Inferior parietal cortex (tissue), 1 donor: ENCODE results near the gene NOTUM.
A peak's percentile ranks its signal among the peaks of the same experiment; 100 is the strongest.

Experiments used
- DNase-seq: peaks from one replicate; pipeline ENCODE4 v3.0.0-alpha.2; 2016; ENCODE audit errors: extremely low spot score

Gene NOTUM

DNA sequence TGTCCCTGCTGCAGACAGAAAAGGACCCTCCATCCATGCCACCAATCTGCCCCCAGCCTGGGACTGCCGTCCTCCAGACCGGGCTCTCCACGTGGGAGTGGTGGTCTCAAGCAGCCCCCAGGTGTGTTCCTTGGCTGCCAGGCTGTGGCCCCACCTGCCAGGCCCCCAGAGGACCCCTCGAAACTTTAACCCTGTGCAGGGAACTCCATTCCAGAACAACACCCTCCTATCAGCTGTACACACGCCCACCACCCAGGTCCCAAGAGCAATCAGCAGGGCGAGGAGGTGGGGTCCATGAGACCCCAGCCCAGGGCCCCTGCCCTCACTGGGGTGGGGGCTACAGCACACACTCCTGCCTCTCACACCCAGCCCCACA lies 25.3 kb downstream of the NOTUM start:
- no peak for DNase-seq

DNA sequence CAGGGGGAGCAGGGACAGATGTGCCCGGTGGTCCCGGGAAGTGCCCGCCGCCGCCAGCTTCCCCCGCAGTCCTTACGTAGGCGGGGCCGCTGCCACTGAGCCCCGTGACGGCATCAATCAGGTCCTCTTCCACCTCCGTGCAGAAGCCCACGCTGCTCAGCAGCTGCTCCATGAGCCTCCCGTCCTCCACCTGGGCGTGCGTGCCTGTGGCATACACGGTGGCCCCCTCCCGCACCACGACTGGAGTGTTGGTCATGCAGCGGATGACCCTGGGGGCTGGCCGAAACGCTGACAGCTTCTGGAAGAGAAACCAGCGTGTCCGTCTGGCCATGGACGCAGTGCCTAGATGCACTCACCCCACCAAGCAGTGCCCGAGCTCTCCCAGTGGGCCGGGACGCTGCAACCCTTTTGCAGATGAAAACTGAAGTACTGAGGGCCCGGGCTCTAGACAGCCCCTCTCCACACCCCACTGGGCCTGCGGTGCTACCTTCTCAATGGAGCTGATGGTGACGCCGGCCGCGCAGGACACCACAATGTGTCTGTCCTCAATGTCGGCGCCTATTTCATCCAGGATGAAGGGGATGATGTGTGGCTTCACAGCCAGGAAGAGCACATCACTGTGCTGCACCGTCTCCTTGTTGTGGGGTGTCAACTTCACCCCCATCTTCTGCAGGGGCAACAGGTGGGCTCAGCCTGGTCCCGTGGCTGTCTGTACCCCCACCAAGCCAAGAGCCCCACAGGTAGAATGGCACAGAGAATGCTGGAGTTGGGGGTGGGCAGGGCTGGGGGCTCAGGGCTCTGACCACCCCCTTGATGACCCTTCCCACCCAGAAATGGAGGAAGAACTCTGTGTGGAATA lies 25.9 kb downstream of the NOTUM start:
- DNase-seq = no peak

DNA sequence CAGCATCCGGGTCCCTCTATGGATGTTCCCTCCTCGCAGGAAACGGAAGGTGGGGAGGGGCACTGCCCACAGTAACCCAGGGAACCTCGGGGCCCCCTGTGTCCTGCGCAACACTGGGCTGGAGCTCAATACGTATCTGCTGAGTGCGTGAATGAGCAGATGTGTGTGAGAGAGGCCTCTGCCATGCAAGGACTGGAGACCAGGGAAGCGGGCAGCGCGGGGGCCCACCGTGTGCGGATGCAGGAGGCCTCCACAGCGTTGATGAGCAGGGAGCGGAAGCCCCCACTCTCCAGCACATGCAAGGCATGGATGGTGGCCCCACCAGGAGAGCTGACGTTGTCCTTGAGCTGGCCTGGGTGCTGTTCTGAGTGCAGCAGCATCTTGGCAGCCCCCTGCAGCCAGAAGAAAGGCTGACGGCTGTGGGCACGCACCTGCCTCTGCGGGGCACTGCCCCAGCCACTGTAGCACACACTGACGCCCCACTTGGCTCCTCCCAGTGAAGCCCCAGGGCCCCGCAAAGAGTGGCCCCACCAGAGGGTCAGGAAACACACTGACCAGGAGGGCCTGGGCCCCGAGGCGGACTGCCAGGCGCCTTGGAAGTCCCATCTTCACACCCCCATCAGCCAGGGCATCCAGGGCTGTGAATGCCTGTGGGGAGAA lies 26.8 kb downstream of the NOTUM start:
- DNase-seq = no peak

DNA sequence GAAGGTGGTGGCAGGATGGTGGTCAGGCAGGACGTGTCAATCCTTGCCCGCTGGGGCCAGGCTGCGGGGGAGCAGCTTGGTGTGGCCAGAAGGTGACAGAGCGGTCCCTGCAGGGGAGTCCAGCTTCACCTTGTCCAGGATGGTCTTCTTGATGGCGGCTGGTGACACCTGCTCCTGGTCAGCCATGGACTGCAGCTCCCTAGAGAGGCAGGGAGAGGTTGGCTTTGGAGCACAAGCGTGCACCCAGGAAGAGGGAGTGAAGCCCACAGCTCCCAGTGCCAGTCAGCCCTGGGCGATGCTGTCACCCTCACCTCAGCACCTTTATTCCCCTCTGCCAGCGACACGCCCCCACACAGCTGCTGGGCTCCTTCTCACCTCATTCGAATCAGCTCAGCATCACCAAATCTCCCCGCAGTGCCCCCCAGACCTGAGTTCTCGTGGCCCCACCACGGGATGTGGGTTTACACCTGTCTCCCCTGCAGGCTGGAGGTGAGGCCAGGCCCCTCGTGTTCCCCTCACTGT lies 27.7 kb downstream of the NOTUM start:
- no peak for DNase-seq

DNA sequence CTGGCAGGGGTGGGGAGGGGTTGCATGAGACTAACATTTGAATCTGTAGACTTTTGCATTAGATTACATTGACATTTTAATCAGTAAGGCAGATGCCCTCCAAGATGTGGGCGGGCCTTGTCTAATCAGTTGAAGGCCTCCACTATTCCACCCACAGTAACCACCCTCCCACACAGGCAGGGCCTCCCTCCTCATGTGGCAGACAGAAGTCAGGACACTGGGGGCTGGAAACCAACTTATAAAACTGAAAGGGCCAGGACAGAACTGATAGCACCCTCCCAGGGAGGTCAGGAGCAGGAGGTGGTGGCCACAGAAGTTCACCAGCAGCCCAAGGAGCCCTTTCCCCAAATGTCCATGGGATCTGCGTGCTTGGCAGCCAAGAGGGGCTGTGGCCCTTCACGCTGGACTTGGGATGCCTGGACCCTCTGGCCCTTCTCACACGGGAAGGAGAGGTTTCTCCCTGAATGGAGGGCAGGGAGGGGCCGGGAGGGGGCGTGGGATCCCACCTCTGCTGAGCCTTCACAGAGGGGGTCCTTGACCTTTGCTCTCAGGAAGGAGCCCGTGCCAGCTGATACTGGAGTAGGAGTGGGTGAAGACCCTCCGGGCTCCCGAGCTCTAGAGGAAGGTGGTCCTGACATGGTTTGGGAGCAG lies 28.5 kb downstream of the NOTUM start:
- DNase-seq = no peak

DNA sequence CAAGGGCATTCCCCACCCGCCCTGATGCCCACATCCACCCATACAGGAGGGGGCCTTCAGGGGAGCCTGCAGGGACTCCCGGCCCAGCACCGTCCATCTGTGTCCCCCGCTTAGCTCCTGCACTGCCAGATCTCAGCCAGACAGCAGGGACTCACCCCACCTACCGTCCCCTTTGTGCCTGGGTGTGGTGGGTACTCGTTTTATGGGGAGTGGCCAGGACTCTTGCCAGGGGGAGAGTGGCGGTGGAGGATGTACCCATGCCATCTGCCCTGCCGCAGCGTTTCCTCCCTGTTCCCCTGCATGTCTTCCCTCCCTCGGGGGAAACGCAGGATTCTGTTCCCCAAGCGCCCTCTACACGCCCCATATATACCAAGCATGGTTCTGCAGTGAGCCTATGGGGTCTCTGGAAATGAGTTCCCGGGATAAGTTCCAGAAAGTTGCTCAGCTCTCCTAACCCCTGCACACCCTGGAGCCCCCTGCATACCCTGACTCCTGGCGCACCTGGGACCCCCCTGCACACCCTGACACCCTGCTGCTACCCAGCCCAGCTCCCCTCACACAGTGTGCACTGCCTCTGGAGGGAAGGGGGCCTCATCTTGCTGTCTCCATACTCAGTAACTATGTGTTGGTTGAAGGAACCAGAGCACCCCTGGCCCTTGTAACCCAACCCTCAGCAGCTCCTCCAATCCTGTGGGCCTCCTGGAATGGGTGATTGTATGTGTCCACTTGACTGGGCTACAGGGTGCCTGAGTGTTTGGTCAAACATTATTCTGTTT lies 29.2 kb downstream of the NOTUM start:
- DNase-seq = no peak

DNA sequence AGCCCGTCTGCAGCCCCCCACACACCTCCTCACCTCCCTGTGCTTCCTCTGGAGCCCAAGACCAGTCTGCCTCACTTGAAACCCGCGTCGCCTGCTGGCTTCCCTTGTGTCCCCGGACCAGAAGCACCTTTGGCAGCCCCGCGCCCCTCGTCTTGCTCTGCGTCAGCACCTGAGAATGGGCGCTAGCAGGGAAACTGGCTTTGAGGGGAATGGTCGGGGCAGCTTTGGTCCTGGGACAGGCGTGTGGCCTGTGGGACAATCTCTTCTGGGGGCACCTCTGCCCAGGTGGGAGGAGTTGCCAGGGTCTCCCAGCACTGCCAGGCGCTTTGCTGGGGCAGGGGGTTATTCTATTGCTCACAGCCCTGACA lies 29.8 kb downstream of the NOTUM start:
- DNase-seq = no peak

DNA sequence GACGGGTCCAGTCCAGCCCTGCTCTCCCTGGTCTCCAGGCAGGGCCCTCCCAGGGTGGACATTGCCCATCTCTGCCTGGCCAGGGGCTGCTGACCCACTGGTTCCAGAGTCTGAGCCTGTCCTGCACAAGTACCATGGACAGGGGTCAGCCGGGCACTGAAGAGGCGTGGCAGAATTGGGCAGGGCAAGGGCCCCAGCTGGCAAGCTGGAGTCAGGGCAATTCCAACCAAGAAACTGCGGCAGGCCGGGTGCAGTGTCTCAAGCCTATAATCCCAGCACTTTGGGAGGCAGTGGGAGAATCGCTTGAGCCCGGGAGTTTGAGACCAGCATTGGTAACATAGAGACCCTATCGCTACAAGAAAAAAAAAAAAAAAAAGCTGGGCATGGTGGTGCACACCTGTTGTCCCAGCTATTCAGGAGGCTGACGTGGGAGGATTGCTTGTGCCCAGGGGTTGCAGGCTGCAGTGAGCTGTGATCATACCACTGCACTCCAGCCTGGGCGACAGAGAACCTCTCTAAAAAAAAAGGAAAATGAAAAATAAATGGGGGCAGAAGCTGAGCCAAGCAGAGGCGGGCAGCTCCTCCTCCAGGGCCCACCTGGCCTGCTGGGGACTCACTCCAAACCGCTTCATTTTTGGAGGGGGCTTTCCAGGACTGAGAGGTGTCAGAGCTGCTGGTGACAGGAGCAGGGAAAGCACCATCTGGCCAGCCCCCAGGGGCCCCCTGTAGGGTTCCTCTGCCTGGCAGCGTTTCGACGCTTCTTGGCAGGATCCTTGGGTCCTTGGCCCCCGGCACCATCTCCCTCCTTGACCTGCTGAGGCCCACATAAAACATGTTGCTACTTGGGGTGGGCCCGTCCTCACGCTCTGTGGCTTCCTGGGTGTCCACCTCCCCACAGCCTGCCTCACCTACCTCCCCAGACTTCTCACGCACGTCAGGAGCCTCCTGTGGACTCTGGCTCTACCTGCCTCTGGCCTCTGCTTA lies 30.6 kb downstream of the NOTUM start:
- no peak for DNase-seq

DNA sequence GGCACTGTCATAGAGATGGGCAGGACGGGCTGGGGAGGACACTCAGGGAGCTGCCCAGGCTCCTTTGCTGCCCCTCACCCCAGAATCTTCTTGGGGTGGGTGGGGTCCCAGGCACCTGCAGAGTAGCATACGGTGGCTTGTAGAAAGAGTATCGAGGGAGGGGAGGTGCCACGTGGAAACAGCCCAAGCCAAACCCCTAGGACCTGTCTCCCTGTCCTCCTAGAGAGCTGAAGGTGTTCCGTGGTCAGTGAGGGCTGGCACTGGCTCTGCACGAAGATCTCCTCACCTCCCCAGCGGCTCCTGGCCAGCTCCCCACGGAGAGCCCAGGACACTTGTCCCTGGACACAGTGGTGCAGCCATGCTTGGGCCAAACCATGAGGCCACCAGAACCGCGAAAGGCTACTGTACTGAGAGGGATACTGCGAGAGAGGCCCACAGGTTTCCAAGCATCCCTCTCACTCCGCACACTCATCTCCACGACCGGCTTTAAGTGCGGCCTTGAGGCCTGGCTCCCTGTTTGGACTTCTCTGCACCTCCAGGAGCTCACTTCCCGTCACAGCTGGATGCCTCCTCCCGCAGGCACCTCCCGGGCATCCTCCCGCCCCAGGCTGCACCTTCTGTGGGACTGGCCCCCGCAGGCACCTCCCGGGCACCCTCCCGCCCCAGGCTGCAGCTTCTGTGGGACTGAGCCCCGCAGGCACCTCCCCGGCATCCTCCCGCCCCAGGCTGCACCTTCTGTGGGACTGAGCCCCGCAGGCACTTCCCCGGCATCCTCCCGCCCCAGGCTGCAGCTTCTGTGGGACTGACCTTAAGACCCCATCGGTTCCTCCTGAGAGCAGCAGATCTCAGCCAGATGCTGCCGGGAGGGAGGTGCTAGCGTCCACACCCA lies 31.5 kb downstream of the NOTUM start:
- DNase-seq = no peak

DNA sequence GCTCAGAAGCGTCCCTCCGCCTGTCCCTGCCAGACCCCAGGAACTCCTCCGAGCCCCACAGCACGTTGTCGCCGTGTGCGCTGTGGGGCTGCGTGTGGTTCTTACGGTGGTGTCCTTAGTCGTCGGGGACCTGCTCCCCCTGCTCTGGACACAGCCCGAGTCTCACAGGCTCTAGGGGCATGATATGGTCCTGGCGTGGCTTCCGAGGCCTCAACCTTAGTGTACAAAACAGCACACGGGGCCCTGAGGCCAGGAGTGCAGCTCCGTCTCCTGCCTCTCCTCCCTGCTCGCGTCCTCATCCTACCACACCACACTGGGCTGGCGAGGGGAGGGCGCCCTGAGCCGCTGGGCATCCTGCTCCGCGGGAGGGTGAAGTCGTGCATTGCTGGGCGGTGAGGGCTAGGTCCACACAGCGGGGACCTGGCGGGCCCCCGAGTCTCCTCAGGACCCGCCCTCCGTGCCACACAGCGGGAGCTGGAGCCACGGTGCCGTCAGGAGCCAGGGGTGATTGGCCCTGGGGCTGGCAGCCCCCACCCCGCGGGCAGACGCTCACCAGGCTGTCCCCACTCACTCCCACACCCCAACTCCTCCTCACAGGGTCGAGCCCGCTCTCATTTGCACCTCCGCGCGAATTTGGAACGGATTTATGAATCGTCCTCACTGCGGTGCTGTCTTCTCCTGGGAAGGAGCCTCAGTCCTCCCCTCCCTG lies 32.3 kb downstream of the NOTUM start:
- no peak for DNase-seq

DNA sequence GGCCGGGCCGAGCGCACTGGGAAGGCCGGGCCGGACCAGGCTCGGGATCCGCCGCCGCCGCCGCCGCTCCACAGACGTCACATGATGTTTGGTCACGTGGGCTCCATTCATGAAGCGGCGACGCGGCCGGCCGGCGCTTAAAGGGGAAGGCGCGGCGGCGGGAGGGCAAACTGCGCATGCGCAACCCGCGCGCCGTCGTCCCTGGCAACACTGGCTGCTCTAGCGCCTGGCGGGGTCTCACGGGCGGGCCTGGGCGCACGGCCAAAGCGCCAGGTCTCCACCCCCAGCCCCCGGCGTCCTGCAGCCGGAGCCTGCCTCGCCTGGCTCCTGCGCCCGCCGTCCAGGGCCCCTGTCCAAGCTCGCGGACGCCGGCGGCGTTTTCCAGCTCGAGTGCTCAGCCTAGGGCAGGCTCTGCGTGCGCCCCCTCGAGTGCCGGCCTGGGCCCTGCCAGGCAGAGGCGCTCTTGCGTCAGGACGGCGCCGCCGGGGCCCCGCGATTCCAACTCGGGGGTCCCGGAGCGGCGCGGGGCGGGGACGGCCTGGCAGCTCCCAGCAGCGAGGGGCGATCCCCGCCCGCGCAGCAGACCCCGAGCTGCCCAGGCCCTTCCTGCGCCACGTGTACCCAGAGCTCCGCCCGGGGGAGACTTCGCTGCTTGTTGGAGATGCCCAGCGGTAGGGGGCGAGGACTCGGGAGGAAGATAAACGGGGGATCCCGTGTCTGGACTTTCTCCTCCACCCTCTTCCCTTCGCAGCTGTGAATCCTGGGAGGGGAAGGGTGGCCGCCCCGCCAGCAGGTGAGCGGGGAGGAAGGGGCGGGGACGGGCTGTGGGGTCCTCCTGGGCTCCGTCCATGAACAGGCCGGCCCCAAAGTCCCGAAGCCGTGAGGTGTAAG lies 33.1 kb downstream of the NOTUM start, which contains the start of gene MAFG:
Gene MAFG (minus strand): TSS at position 83 of the 891 bp plus-strand sequence. CDS start 4,550 bp downstream, outside the sequence.
- DNase-seq = peak; percentile 96

DNA sequence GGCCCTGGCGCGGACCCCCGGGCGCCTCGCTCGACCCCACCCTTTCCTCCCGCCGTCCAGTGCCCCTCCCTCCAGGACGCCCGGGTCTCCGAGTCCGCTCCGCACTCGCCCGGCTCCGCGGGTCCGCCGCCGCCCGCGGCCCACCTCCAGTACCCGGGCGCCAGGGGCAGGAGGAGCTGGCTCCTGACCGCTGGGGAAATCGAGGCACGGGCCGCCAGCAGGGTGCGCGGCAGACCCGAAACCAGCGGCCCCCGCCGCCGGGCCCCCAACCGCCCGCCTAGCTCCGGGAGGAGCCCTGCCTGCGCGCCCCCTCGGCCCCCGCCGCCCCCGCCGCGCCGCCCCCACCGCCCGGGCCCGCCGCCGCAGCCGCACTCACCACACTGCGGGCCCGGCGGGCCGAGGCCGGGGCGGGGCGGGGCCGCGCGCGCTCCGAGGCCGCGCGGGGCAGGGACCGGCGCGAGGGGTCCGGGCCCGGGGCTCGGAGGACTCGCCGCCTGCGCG lies 33.8 kb downstream of the NOTUM start:
- no peak for DNase-seq

DNA sequence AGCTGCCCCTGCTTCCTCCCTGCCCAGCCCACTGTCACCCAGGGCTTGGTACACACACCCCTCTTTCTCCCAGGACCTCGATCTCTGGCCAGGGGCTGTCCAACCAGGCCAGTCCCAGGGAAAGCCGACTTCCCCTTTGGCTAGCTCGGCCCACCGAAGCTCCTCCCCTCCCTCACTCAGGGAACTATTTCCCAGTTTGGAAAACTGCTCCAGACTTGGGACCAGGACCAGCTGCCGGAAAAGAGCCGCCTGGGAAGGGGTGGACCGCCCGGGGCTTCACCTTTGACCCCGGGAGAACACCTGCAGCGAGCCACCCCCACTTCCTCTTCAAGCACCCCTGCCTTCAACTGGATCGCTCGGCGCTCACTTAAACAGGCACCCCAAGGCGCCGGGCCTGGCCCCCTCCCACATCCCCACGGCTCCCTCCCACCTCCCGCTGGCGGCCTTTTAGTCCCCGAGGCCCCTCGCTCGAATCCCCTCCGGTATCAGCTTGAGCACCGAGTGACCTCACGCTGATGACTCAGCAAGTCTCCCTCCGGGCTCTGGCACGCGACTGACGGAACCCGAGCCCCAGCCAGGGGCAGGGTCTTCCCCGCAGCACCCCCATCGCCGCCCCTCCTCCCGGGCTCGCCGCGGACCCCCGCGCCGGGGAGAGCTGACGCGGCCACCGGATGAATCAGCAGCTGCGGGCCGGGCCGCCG lies 34.4 kb downstream of the NOTUM start:
- no peak for DNase-seq

DNA sequence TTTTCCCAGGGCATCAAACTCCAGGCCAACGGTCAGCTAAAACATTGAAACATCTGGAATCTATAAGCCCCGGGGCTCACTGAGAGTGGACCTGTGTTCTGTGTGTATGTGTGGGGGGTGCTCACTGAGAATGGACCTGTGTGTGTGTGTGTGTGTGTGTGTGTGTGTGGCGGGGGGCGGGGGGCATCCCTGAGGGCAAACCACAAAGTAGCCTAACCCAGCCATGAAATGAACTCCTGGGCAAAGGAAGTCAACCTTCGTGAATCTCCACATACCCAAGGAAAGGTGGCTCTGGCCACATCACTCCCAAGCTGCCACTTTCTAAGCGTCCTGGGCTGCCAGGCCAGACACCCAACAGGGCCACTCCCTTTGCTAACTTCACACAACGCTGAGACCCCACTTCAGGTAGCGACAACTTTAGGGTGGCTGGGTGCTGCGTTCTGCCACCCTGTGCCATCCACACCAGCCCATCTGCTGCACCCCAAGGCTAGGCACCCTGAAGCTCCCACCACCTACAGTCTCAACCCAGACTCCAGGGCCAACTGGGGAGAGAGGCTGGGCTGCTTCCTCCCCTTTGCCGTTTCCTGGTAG lies 35.0 kb downstream of the NOTUM start:
- no peak for DNase-seq

DNA sequence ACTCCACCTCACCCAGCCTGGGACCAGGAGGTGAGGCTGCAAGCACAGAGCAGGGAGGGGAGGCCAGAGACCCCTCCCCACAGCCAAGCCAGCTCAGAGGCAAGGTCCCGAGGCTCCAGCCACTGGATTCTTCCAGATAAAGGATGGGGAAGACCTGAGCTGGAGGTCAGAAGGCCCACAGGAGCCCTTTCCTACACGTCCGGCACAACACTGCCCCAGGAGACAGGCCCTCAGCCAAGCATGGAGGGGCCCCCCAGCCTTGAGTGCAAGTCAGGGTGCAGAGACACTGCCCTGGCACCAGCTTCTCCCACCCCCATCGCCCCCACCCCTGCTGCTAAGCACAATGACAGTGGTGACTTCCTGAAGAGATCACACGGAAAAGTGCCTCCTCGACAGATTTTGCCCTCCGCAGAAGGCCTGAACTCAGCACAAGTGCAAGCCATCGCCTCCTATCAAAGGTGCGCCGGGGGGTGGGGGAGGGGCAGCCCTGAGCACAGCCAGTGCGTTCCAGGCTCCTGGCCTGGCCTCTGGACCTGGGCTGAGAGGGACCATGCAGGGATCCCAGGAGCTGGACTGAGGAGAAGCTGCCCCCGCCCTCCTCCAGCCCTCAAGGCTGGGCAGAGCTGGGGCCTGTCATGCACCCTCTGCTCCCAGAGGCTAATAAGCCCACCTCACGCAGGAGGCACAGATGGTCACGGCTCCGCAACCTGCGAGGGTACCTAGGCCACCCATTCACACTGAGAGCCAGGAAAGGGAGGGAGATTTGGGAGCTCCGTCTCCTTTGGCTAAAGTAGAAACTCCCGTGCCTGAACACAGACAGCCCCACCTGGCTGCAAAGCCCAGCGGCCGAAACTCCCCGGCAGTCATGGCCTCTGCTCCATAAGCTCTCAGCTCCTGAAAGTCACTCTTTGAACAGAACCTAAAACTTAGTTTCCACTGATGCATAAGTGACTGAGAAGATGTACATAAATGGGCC lies 36.1 kb downstream of the NOTUM start:
- no peak for DNase-seq
